DMS114 treated with DMSO at 0.1 percent for 48 hours (cell line): ENCODE measurements around the gene UBAC1.
"Not testable (repeated sequence)": the region's sequence is repeated elsewhere in the genome, so short reads cannot be mapped to it uniquely, and the experiment has no call there.

Experiments used
- DNase-seq: peaks from one replicate; lab custom pipeline; 2025; ENCODE audit not compliant: unreplicated experiment; lab: John Stamatoyannopoulos, UW

UBAC1 gene

GRCh38 chr9:135944444-135945252, 16.5 kb downstream of the UBAC1 start:
- no peak for DNase-seq

DNA sequence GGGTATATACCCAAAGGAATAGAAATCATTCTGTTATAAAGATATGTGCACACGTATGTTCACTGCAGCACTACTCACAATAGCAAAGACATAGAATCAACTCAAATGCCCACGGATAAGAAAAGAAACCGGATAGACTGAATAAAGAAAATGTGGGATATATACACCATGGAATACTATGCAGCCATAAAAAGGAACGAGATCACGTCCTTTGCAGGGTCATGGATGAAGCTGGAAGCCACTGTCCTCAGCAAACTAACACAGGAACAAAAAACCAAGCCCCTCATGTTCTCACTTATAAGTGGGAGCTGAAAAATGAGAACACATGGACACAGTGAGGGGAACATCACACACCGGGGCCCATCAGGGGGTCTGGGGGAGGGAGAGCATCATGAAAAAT, 17.6 kb downstream of the UBAC1 start:
- not testable (repeated sequence) for DNase-seq

GRCh38 chr9:135941288-135941995, 19.7 kb downstream of the UBAC1 start:
- DNase-seq: no peak

DNA sequence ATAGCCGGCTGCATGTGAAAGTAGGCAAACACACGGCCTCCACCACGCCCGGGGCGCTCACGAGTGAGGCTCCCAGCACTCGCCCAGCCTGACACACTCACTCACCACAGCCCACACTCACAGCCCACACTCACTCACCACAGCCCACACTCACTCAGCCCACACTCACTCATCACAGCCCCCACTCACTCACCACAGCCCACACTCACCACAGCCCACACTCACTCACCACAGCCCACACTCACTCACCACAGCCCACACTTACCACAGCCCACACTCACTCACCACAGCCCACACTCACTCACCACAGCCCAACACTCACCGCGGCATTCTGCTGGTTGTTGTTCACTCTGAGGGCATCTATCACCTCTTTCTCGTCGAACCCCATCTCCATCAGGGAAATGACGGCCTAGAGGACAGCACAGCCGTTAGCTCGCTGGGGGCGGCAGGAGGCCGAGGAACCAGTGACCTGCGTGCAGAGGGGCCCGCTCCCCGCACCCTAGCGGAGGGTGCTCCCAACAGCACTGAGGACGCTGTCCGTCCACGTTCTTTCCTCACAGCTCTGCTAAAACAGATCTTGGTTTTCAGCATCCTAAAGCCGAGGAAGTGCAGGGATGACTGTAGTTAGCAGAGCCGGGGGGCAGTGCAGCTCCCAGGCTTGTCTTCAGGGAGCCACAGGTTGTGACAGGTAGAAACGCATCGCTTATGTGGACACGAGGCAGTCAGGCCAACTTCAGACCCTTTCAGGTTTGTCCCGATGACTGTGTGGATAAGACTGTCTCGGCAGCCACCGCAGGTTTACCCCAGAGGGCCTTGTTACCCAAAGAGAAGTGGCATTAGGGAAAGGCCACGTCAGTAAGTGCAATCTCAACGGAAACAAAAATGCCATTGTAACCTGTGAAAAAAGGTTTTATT, 21.6 kb downstream of the UBAC1 start:
- no peak for DNase-seq

DNA sequence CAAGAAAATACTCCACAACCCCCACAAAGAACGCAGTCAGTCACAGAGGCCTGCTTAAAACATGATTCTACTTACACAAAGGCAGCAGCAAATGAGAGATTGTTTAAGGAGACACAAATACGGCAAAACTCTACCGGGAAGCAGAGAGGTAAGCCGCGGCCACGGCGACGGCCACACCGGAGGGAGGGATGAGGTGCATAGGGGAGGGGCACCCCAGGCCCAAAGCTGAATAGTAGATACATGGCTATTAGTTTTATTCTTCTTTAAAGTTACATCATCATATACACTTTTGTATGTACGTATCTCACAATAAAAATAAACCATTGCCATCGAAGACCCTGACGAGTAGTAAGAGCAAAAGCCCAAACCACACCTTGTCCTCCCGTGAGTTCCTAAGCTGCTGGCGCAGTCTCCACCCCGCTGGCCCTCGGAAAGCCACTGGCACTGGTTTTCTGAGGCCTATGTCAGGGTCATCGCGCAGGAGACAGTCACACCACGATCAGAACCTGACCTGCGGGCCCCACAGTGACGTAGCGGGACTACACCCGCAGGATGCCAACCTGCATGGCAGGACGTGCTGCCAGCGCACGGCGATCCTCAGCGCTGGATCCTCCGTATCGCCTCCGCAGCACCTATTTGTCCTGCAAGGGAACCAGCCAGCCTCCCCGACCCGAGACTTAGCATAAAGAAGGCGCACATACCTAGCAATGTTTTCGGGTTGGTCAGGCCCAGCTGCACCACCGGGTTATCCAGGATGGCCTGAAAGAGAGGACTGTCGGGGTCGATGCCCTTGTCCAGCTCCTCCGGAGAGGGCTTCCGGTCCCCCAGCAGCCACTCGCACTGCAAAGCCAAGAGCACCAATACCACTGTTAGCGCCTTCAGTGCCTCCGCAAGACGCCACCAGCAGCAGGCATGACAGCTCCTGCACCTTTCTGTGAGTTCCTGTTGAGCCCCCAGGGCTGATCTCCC, 23.4 kb downstream of the UBAC1 start:
- DNase-seq: no peak

DNA sequence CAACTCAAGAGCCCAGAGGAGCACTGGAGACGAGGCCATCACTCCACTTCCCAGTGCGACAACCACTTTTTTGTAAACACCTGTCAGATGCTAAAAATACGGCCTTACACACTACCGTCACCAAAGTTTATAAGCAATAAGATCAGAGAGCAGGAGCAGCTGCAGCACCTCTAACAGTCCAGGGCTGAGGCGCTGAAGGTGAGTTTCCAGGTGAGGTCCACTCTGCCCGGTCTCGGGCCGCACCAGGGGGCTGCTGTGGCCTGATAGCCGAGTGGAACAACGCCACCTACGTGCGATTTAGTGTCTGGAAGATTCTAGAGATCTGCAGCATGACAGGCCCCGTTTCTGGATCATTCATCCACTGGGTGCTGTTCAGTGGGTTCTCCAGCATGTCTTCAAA, 28.1 kb downstream of the UBAC1 start:
- DNase-seq: no peak

- DNase-seq: no peak
These were observed 28.5 kb downstream of the UBAC1 start for GRCh38 chr9:135932656-135933055.

GRCh38 chr9:135931349-135931820, 29.8 kb downstream of the UBAC1 start:
- DNase-seq: no peak

GRCh38 chr9:135930446-135931345, 30.5 kb downstream of the UBAC1 start:
- DNase-seq: no peak

GRCh38 chr9:135929656-135930445, 31.3 kb downstream of the UBAC1 start:
- DNase-seq: no peak

DNA sequence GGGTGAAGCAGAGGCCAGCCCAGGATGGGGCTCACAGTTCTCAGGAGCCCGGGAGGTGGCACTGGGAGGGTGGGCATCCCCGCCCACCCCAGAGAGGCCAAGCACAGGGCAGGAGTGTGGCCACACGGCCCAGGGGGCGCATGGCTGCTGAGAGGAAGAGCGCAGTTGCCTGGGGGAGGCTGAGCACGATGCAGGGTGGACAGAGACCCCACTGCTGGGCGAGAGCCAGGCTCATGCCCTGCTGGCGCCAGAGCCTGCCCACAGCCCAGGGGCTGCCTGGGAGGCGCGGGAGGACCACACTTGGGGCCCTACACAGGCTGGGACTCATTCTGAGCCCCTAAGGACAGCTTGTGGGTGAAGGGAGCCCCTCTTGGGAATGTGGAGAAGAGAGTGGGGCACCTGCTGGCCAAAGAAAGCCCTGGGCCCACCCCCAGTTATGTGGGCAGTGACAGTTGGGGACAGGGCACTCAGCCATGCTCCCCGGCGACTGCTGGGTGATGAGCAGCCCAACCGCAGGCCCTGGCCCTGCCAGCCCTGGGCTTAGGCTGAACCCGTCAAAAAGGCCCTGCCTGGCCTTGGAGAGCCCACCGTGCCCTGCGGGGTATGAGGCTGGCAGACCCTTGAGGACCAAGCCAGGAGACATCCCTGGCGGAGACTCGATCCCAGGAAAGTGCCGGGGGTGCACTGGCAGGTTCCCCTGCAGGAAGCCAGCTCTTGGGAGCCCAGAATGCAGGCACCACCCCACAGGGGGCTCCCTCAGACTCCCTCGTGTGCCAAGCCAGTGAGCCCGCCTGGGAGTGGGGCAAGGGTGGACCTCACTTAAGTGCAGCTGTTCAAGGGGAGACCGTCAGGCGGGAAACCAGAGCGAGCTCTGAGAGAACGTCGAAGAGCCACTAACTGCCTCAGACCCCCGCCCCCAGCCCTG, 32.2 kb downstream of the UBAC1 start:
- no peak for DNase-seq

- no peak for DNase-seq
These were observed 33.0 kb downstream of the UBAC1 start for GRCh38 chr9:135928074-135928730.

- no peak for DNase-seq
These were observed 33.8 kb downstream of the UBAC1 start for GRCh38 chr9:135927195-135928013.

DNA sequence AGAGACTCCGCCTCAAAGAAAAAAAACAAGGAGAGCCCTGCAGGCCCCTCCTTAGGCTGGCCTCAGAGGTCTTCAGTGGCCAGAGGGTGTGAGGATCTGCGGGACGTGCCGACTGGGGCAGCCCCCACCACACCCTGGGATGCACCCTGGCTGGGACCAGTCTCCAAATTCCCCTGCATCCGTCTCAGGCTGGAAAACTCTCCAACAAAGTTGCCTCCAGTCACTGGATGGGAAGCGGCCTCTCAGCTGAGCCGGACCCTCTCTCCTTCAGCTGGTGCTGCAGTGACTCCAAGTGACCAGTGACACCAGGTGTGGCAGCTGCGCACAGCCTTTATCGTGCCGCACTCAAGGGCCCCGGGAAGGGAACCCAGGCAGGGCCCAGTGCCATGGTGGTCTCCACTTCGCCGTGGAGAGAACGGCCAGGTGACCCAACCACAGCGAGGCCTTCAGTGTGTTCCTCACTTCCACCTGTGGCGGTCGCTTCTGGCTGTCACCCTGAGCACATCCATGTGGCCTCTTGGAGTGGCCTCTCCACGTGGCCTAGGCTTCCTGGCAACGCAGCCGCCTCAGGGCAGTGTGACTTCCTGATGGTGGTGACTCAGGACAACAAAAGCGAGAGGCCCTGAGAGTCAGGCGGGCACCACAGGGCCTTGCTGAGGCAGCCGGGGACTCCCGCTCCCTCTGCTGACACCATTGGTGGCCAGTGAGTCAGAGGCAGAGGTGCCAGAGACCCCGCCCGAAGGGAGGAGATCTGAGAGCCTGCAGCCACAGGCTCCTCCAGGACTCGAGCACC, 34.6 kb downstream of the UBAC1 start:
- DNase-seq: no peak

DNA sequence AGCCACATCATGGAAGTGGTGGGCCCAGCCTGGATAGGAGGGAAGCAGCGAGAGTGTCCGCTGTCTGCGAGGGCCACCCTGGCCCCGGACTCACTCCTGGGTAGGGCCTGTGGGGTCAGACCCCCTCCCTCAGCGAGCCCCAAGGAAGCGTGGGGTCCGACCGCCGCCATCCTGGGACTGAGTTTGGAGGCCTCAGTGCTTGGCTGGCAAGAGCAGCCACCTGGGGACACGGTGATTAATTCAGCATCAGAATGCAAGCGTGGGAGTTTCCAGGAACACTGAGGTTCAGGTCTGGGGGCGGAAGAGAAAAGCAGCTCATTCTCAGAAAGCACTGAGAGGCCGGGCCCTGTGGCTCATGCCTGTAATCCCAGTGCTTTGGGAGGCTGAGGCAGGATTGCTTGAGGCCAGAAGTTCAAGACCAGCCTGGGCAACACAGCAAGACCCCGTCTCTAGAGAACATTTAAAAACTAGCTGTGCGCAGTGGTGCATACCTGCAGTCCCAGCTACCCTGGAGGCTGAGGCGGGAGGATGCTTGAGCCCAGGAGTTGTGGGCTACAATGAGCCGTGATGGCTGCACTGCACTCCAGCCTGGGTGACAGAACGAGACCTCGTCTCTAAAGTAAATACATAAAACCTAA, 35.6 kb downstream of the UBAC1 start:
- no peak for DNase-seq
